Measurements from ENCODE around the gene PITX1. TPM values are rescaled to one million over a fixed set of nuclear protein-coding genes. Genes with fewer than 3 reads are reported as not detected.

Gene PITX1
- polyA plus RNA-seq, 3 donors = not detected

GRCh38 chr5:135008556-135008955 is 25.5 kb downstream of the PITX1 start:
- Histone ChIP-seq H3K79me2 (ENCODE audit: insufficient read depth, low read length) (no peaks in the 10 kb centered on the region), H4K20me1 (ENCODE audit: insufficient read depth, low read length) (no peaks in the 10 kb centered on the region), H3K9ac (ENCODE audit: insufficient read depth, low read length, poor library complexity, severe bottlenecking) (no peak overlapping the region), H3K27me3 (ENCODE audit: control insufficient read depth in 2 of 2, insufficient read depth in 2 of 2, low read length in 2 of 2) (no peaks in the 10 kb centered on the region), H2AFZ (ENCODE audit: insufficient read depth, low read depth, low read length, poor library complexity, severe bottlenecking) (no peak overlapping the region), H3K27ac (ENCODE audit: low read depth in 1 of 2, low read length in 2 of 2) (no peak overlapping the region), H3K4me2 (replicated peaks; ENCODE audit: extremely low read depth, low read length, poor library complexity, severe bottlenecking) (no peak overlapping the region), H3K36me3 (replicated peaks in 1 of 2; ENCODE audit: control insufficient read depth in 1 of 2, insufficient read depth in 2 of 2, low read length in 2 of 2) (no peaks in the 10 kb centered on the region), H3K9me3 (replicated peaks in 1 of 2; ENCODE audit: control insufficient read depth in 1 of 2, insufficient read depth in 1 of 2, low read length in 2 of 2) (no peaks in the 10 kb centered on the region), H3K4me3 (replicated peaks in 1 of 3; ENCODE audit: low read depth in 2 of 3, low read length in 3 of 3) (no peak overlapping the region), H3K4me1 (ENCODE audit: control insufficient read depth in 1 of 2, insufficient read depth in 2 of 2, low read length in 2 of 2) (no peaks in the 10 kb centered on the region)
- Mint-ChIP-seq H3K9me3 (peaks cover 0 to 2% (median 0%) of the 10 kb centered on the region in 7 donors), H3K36me3 (no peaks in the 10 kb centered on the region), H3K4me3 (no peak overlapping the region), H3K4me1 (no peaks in the 10 kb centered on the region), H3K27ac (no peak overlapping the region), H3K27me3 (ENCODE audit: low read depth in 3 of 3) (peaks cover 0 to 4% (median 3%) of the 10 kb centered on the region in 3 donors)
- WGBS (ENCODE audit: insufficient coverage) = 100% methylated on average over 3 of the region's 8 CpGs
- no peak for DNase-seq
- intact Hi-C loops (cut with micrococcal nuclease) = no loop called here
- TF ChIP-seq CTCF (IDR thresholded peaks at IDR 0.05) = no peak

GRCh38 chr5:135007749-135008363 is 26.2 kb downstream of the PITX1 start:
- Histone ChIP-seq H3K27ac (ENCODE audit: low read depth in 1 of 2, low read length in 2 of 2) (no peak overlapping the region), H3K36me3 (replicated peaks in 1 of 2; ENCODE audit: control insufficient read depth in 1 of 2, insufficient read depth in 2 of 2, low read length in 2 of 2) (no peaks in the 10 kb centered on the region), H3K27me3 (ENCODE audit: control insufficient read depth in 2 of 2, insufficient read depth in 2 of 2, low read length in 2 of 2) (no peaks in the 10 kb centered on the region), H3K4me3 (replicated peaks in 1 of 3; ENCODE audit: low read depth in 2 of 3, low read length in 3 of 3) (no peak overlapping the region), H2AFZ (ENCODE audit: insufficient read depth, low read depth, low read length, poor library complexity, severe bottlenecking) (no peak overlapping the region), H3K4me1 (ENCODE audit: control insufficient read depth in 1 of 2, insufficient read depth in 2 of 2, low read length in 2 of 2) (no peaks in the 10 kb centered on the region), H3K4me2 (replicated peaks; ENCODE audit: extremely low read depth, low read length, poor library complexity, severe bottlenecking) (no peak overlapping the region), H4K20me1 (ENCODE audit: insufficient read depth, low read length) (no peaks in the 10 kb centered on the region), H3K9me3 (replicated peaks in 1 of 2; ENCODE audit: control insufficient read depth in 1 of 2, insufficient read depth in 1 of 2, low read length in 2 of 2) (no peaks in the 10 kb centered on the region), H3K9ac (ENCODE audit: insufficient read depth, low read length, poor library complexity, severe bottlenecking) (no peak overlapping the region), H3K79me2 (ENCODE audit: insufficient read depth, low read length) (no peaks in the 10 kb centered on the region)
- Mint-ChIP-seq H3K27ac (no peak overlapping the region), H3K27me3 (ENCODE audit: low read depth in 3 of 3) (peaks cover 0 to 4% (median 3%) of the 10 kb centered on the region in 3 donors), H3K4me3 (no peak overlapping the region), H3K9me3 (peaks cover 0 to 2% (median 0%) of the 10 kb centered on the region in 7 donors), H3K36me3 (no peaks in the 10 kb centered on the region), H3K4me1 (no peaks in the 10 kb centered on the region)
- no peak for DNase-seq
- 85% methylated on average over 7 of the region's 11 CpGs for WGBS (ENCODE audit: insufficient coverage)
- intact Hi-C loops (cut with micrococcal nuclease) = no loop called here
- no peak for TF ChIP-seq CTCF (IDR thresholded peaks at IDR 0.05)
